Activated naive CD8-positive, alpha-beta T cell treated with anti-CD3 and anti-CD28 coated beads, Interleukin-2, amount 50 U/mL, for 24 hours (primary cell): ENCODE data around the gene UBE2F.
"Not testable (repeated sequence)": the region's sequence is repeated elsewhere in the genome, so short reads cannot be mapped to it uniquely, and the experiment has no call there.

Experiments
- ATAC-seq: fragments of 150-1000 bp; cut with Tn5 transposase; one replicate; pipeline ENCODE4 v1.10.0; 2021
- DNase-seq: peaks from one replicate; pipeline ENCODE4 v3.0.0; 2021
- H3K27ac Mint-ChIP-seq: one replicate; pipeline ENCODE4 v1.8.0; 2021; ENCODE audit warnings: mild to moderate bottlenecking, mixed read lengths
- H3K27me3 Mint-ChIP-seq: one replicate; pipeline ENCODE4 v1.8.0; 2021; ENCODE audit warnings: mixed read lengths
- H3K36me3 Mint-ChIP-seq: one replicate; pipeline ENCODE4 v1.8.0; 2021; ENCODE audit warnings: low read depth, mixed read lengths
- H3K4me1 Mint-ChIP-seq: one replicate; pipeline ENCODE4 v1.8.0; 2021; ENCODE audit warnings: mixed read lengths
- H3K4me3 Mint-ChIP-seq: one replicate; pipeline ENCODE4 v1.8.0; 2021; ENCODE audit warnings: mild to moderate bottlenecking, moderate library complexity, mixed read lengths
- H3K9me3 Mint-ChIP-seq: one replicate; pipeline ENCODE4 v1.8.0; 2021; ENCODE audit warnings: mixed read lengths

UBE2F gene

DNA sequence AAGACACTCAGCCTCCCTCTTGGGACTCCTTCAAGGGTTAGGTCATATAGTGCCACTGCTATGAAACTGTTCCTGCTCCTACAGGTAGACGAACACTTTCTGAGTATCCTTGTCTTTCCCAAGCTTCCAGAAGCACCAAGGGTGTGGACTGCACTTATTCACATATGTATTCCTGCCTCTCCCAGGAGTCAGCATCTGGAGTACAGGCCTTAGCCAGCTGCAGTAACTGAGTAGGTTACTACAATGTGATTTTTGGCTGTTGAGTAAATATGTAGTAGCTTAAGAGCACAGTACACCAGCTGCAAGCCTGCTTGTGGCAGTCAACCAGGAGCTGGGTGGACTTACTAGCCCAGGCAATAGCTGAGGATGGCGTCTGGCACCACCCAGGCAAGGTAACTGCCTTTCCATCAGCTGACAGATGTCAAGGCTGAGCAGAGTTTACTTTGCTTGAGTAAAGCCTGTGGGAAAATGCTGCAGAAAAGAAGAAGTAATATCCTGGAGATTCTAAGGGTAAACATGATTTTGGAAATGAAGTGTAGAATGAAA is 80.0 kb downstream of the UBE2F start:
- H3K27me3 Mint-ChIP-seq: no peaks in the 10 kb centered on the region
- H3K9me3 Mint-ChIP-seq: peaks cover 20% of the 10 kb centered on the region
- no peak for DNase-seq
- H3K4me1 Mint-ChIP-seq: no peaks in the 10 kb centered on the region
- H3K27ac Mint-ChIP-seq: no peak overlapping the region
- no peak for ATAC-seq
- peaks cover 38% of the 10 kb centered on the region for H3K36me3 Mint-ChIP-seq
- no peak overlapping the region for H3K4me3 Mint-ChIP-seq

DNA sequence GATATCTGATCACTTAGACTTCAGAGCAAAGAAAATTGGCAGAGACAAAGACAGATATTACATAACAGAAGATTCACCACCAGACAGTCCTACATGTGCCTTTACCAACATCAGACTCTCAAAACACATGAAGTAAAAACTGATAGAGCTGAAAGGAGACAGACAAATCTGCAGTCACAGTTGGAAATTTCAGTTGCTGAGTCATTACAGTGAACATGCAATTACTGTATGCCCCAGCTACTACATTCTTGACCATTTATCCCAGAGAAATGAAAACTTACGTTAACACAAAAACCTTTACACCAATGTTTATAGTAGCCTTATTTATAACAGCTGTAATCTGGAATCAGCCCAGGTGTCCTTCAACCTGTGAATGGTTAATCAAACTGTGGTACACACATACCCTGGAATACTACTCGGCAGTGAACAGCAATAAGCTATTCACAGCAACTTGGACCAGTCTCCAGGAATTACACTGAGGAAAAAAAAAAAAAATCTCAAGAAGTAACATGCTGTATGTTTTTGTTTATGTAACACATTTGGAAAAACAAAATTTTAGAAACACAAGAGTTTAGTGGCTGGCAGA is 86.5 kb downstream of the UBE2F start:
- Mint-ChIP-seq H3K27me3 (peaks cover 19% of the 10 kb centered on the region), H3K4me3 (no peak overlapping the region), H3K27ac (no peak overlapping the region), H3K9me3 (peaks cover 9% of the 10 kb centered on the region), H3K4me1 (peaks cover 5% of the 10 kb centered on the region), H3K36me3 (peaks cover 1% of the 10 kb centered on the region)
- ATAC-seq (no peak), DNase-seq (no peak)

DNA sequence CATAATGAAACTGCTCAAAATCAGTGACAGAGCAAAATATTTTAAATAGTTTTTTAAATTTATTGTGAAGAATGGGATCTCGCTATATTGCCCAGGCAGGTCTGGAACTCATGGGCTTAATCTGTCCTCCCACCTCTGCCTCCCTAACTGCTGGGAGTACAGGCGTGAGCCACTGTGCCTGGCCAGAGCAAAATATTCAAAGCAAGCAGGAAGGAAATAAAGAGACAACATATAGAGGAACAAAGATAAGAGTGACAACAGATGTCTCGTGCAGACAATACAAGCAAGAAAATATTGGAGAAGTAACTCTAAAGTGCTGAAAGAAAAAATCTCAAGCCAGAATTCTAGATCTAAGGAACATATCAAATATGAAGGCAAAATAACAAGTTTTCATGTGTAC is 89.0 kb downstream of the UBE2F start:
- DNase-seq: no peak
- no peak for ATAC-seq
- peaks cover 10% of the 10 kb centered on the region for H3K36me3 Mint-ChIP-seq
- H3K4me3 Mint-ChIP-seq: no peak overlapping the region
- H3K9me3 Mint-ChIP-seq: no peaks in the 10 kb centered on the region
- H3K4me1 Mint-ChIP-seq: peaks cover 17% of the 10 kb centered on the region
- peaks cover 23% of the 10 kb centered on the region for H3K27me3 Mint-ChIP-seq
- no peak overlapping the region for H3K27ac Mint-ChIP-seq

DNA sequence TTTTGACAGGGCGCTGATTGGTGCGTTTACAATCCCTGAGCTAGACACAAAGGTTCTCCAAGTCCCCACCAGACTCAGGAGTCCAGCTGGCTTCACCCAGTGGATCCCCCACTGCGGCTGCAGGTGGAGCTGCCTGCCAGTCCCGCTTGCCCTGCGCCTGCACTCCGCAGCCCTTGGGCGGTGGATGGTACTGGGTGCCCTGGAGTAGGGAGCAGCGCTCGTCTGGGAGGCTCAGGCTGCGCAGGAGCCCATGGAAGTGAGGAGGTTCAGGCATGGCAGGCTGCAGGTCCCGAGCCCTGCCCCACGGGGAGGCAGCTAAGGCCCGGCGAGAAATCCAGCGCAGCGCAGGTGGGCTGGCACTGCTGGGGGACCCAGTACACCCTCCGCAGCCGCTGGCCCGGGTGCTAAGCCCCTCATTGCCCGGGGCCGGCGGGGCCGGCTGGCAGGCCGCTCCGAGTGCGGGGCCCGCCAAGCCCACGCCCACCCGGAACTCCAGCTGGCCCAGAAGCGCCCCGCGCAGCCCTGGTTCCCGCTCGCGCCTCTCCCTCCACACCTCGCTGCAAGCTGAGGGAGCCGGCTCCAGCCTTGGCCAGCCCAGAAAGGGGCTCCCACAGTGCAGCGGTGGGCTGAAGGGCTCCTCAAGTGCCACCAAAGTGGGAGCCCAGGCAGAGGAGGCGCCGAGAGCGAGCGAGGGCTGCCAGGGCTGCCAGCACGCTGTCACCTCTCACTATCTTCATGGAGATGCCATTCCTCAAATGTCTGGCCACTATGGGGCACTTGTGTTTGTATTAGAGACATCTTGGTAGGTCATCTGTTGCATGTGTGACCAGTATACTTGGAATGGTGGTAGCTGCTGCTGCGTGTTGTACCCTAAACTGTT is 91.1 kb downstream of the UBE2F start:
- not testable (repeated sequence) for H3K4me3 Mint-ChIP-seq, H3K9me3 Mint-ChIP-seq, ATAC-seq, H3K27ac Mint-ChIP-seq, DNase-seq
- Mint-ChIP-seq H3K4me1 (peaks cover 33% of the 10 kb centered on the region), H3K27me3 (peaks cover 23% of the 10 kb centered on the region), H3K36me3 (peaks cover 25% of the 10 kb centered on the region)

DNA sequence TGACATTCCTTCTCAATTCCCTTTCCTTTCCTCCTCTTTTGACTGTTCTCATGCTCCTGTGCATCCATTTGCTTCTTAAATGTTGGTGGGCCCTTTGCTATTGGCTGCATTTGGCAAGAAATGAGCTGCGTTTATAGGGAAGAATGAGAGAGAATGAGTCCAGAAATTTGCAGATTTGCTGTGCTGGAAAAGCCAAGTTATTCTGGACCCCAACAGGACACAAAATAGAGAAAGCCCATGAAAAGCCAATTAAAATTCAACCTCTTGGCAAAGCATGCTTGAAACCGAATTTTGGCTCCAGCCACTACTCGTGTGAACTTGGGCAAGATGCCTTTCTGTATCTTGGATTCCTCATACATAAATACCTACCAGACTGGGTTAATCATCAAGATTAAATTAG is 92.7 kb downstream of the UBE2F start:
- peaks cover 39% of the 10 kb centered on the region for H3K36me3 Mint-ChIP-seq
- H3K4me1 Mint-ChIP-seq: peaks cover 48% of the 10 kb centered on the region
- no peaks in the 10 kb centered on the region for H3K9me3 Mint-ChIP-seq
- peak overlapping the region; percentile 89 for H3K27ac Mint-ChIP-seq
- H3K4me3 Mint-ChIP-seq: peak overlapping the region; percentile 94
- DNase-seq (no peak), ATAC-seq (no peak)
- peaks cover 23% of the 10 kb centered on the region for H3K27me3 Mint-ChIP-seq

DNA sequence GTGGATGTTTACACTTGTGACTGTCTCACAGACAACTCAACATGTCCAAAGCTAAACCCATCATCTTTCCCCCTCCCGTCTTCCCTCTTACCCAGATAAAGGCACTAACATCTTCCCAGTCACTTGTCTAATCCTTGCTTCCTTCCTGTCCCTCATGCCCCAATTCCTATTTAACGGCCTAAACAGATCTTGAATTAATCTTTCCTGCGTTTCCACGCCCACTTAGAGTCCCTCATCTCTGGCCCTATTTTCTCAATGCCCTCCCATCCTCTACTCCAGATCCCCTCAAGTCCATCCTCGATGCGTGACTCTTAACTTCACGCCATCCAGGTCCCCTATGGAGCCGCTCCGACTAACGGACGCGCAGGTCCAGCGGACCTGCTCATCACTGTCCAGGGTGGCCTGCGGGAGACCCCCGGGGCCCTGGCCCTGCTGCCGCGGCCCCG is 93.3 kb downstream of the UBE2F start:
- H3K4me1 Mint-ChIP-seq: peaks cover 53% of the 10 kb centered on the region
- DNase-seq (no peak), ATAC-seq (no peak)
- H3K27me3 Mint-ChIP-seq: peaks cover 23% of the 10 kb centered on the region
- H3K36me3 Mint-ChIP-seq: peaks cover 44% of the 10 kb centered on the region
- peak overlapping the region; percentile 89 for H3K27ac Mint-ChIP-seq
- peaks cover 4% of the 10 kb centered on the region for H3K9me3 Mint-ChIP-seq
- H3K4me3 Mint-ChIP-seq: peak overlapping the region; percentile 94

DNA sequence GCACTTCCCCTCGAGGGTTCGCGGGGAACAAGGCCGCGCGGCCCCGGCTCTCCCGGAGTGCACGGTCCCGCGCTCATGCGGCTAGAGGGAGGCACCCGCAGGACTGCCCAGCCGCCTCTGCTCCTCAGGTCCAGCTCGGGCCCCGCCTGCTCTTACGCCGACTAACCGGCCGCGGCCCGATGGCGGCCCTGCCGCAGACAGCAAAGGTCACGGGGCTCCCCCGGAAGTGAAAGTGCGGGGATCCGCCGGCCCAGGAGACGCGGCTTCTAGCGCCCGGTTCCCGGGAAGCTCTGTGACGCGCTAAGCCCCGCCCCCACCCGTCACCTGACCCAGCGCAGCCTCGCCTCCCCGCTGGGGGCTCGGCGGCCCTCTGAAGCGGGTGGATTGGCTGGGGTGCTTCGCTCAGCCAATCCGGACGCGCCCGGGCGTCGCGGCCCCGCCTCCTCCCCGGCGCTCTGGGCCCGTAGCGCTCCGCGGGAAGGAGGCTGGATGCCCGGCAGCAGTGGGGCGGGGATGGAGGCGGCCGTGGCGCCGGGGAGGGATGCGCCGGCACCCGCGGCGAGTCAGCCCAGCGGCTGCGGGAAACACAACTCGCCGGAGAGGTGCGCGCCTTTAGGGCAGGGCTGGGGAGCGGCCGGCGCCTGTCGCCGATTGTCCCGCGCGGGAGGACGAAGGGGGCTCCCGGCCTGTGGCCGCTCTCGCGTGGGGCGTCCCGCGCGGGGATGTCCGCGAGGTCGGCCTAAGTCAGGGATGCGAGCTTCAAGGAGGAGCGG is 93.9 kb downstream of the UBE2F start, which contains the start of gene SCLY:
Gene SCLY, plus strand, starts transcription at position 460 of the 773 bp plus-strand sequence. Its CDS starts 54 bp downstream, at position 514.
- DNase-seq (peak; percentile 97), ATAC-seq (peak; percentile 97)
- Mint-ChIP-seq H3K4me3 (peak within 1 kb of the TSS; percentile 94), H3K27ac (peak within 1 kb of the TSS; percentile 91), H3K9me3 (peaks cover 6% of the 10 kb centered on the region), H3K4me1 (peaks cover 56% of the 10 kb centered on the region), H3K27me3 (peaks cover 21% of the 10 kb centered on the region), H3K36me3 (peaks cover 49% of the 10 kb centered on the region)

DNA sequence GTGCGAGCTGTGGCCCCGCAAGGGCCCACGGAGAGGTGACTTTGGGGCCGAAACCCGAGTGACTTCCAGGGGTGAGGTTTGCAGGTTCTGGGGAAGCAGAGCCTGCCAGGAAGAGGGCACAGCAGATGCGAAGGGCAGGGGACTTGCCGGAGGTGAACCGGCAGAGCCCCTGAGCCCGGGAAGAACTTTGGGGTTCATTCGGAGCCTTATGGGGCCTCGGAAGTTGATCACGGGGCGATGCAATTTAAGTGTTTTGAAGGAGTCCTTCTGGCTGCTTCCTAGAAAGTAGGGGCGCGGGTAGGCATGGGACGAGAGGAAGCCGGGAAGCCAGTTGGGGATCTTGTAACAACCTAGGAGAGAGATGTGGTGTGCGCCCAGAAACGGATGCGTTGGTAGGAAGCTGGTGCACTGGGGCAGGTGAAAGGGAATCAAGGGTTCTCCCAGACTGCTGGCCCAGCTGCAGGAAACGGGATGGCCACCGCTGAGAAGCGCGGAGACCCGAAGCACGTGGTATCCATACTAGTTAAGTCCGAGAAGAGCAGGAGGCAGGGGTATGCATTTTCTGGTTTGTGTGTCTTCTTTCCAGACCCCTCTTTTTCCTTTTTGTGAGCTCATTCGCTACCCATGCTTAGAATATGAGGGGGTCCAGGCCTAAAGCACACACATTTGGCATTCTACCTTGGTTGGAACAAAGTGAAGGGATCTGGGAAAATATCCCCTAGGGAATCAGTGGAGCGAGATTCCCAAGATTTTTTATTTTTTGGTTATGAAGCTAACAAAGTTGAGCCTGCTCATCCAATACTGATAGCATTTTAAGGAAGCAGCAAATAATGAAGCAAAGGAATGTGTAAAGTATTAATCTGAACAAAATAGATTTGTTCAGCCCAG is 94.7 kb downstream of the UBE2F start:
- ATAC-seq: peak; percentile 2
- Mint-ChIP-seq H3K27me3 (peaks cover 13% of the 10 kb centered on the region), H3K4me3 (peak overlapping the region; percentile 94), H3K4me1 (peaks cover 64% of the 10 kb centered on the region), H3K36me3 (peaks cover 57% of the 10 kb centered on the region), H3K9me3 (peaks cover 13% of the 10 kb centered on the region), H3K27ac (peak overlapping the region; percentile 91)
- peak; percentile 36 for DNase-seq

DNA sequence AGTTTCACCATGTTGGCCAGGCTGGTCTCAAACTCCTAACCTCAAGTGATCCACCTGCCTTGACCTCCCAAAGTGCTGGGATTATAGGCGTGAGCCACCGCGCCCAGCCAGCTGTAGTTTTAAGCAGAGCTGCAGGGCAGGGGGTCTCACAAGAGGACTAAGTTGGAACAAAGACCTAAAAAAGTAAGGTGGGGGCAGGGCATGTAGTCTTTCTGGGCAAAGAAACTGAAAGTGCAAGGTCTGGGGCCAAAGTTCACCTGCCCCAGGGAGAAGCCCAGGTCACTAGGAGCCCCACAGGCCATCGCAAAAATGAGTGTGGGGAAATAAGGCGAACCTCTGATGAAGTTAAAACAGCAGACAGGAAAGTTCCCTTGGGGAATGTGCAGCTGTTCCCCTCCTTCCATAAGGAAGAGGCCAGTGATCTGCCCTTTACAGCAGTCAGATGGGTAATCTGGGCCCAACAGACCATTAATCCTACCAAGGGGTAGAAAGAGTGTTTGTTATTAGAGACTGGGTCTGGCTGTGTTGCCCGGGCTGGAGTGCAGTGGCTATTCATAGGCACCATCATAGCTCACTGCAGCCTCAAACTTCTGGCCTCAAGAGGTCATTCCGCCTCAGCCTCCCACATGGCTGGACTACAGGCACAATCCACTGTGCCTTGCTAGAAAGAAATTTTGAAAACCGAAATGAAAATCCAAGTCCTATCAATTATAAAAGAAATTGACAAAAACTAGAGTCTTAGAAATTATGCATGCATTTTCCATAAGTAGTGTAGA is 96.8 kb downstream of the UBE2F start:
- H3K27ac Mint-ChIP-seq: peak overlapping the region; percentile 54
- H3K4me1 Mint-ChIP-seq: peaks cover 79% of the 10 kb centered on the region
- peaks cover 77% of the 10 kb centered on the region for H3K36me3 Mint-ChIP-seq
- peaks cover 2% of the 10 kb centered on the region for H3K27me3 Mint-ChIP-seq
- peak overlapping the region; percentile 94 for H3K4me3 Mint-ChIP-seq
- peaks cover 25% of the 10 kb centered on the region for H3K9me3 Mint-ChIP-seq
- DNase-seq (no peak), ATAC-seq (no peak)

DNA sequence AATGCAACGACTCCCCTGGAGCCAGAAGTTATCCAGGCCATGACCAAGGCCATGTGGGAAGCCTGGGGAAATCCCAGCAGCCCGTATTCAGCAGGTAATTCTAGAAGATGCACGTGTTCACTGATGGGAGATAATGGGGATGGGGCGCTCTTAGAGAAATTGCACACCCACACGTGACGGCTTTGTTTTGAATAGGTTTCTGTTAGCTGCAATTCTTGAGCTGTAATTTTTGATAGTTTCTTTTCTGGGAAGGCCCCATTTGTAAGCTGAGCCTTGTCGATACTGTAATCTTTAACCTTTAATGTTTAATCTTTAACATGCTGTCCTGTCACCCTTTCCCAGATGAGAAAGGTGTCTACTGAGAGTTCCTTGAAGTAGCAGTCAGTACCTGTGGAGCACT is 97.6 kb downstream of the UBE2F start:
- Mint-ChIP-seq H3K4me3 (peak overlapping the region; percentile 42), H3K36me3 (peaks cover 77% of the 10 kb centered on the region), H3K9me3 (peaks cover 25% of the 10 kb centered on the region), H3K4me1 (peaks cover 83% of the 10 kb centered on the region), H3K27me3 (no peaks in the 10 kb centered on the region), H3K27ac (peak overlapping the region; percentile 54)
- no peak for ATAC-seq
- no peak for DNase-seq

DNA sequence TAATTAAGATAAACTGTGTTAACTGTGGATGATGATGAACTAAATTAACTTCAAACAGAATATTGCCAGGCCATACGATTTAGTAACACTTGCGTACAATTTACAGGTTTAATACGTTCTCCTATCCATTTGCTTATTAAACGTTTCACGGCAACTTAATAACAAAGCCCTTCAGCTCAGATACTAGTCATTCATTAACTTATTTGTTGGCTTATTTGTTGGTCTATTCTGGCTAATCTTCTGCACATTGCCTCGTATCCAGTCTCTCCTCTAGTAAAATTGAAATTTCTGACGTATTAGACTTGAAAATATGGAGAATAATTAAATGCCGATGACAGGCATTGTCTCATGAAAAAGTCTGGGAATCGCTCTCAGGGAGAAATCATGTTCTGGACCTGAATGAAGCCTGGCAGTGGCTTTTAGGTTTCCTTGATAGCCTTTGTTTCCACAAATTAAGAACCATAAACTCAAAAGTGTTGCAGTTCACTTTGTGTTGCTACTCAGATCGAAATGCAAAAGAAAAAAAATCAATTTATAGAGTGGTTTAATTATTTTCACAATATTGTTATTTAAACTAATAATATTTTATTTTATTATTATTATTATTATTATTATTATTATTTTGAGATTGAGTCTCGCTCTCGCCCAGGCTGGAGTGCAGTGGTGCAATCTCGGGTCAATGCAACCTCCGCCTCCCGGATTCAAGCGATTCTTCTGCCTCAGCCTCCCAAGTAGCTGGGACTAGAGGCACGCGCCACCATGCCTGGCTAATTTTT is 98.4 kb downstream of the UBE2F start:
- Mint-ChIP-seq H3K4me3 (no peak overlapping the region), H3K9me3 (peaks cover 25% of the 10 kb centered on the region), H3K4me1 (peaks cover 81% of the 10 kb centered on the region), H3K36me3 (peaks cover 82% of the 10 kb centered on the region), H3K27ac (no peak overlapping the region), H3K27me3 (no peaks in the 10 kb centered on the region)
- ATAC-seq: no peak
- no peak for DNase-seq

DNA sequence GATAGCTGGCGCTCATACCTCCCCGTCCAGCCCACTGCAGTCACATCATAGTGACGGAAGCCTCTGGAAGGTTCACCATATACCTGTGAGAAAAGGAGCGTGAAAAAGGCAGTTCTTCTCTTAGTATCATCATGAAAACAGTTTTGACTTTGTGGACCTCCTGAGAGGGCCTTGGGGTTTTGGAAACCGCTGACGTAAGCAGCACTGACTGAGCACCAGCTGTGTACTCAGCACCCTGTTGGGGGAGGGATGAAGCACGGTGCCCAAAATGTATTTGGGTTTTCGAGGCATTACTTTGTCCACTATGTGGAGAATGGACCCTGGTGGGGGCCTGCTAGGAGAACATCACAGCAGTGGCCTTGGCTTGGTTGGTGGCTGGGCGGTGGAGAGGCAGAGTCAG is 99.4 kb downstream of the UBE2F start:
- H3K36me3 Mint-ChIP-seq: peaks cover 87% of the 10 kb centered on the region
- H3K9me3 Mint-ChIP-seq: peaks cover 25% of the 10 kb centered on the region
- peaks cover 81% of the 10 kb centered on the region for H3K4me1 Mint-ChIP-seq
- peak overlapping the region; percentile 58 for H3K4me3 Mint-ChIP-seq
- DNase-seq: no peak
- H3K27me3 Mint-ChIP-seq: no peaks in the 10 kb centered on the region
- peak; percentile 4 for ATAC-seq
- peak overlapping the region; percentile 89 for H3K27ac Mint-ChIP-seq
